Measurements from ENCODE around the gene AP2A1. TPM values are rescaled to one million over a fixed set of nuclear protein-coding genes. Genes with fewer than 3 reads are reported as not detected.

Gene AP2A1
- total and polyA plus RNA-seq, 4 donors = 31.5 to 87.2 (median 54.4) TPM

DNA sequence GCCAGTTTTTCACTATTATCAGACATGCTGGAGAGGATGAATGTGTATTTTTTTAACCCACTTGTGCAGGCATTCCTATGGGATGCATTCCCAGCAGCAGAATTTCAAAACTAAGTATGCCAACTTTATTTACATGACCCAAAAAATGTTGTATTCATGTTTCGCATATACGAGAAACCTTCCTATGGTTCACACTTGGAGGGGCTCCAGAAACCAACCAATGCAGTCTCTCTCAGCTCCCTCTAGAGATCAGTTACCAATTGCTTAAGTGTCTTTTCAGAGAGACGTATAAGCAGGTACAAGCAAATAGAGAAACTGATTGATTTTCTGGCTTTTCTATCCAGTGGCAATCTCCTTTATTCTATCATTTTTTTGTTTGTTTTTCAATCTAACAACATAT is 78.6 kb downstream of the AP2A1 start:
- DNase-seq (peak in 2 of 3 donors; percentile 29 to 54), ATAC-seq (ENCODE audit: insufficient read depth, low FRiP score) (no peak)
- Histone ChIP-seq H3K4me3 (no peak overlapping the region), H3K27me3 (ENCODE audit: control insufficient read depth in 3 of 3, insufficient read depth in 3 of 3, low read length in 2 of 3) (no peaks in the 10 kb centered on the region), H3K36me3 (ENCODE audit: control insufficient read depth in 4 of 4, insufficient read depth in 4 of 4, low read length in 4 of 4) (peaks cover 0 to 17% (median 4%) of the 10 kb centered on the region in 4 donors), H3K4me1 (ENCODE audit: control insufficient read depth in 5 of 5, insufficient read depth in 5 of 5, low read length in 5 of 5) (peaks cover 0 to 4% (median 0%) of the 10 kb centered on the region in 5 donors), H3K9ac (ENCODE audit: insufficient read depth in 1 of 2, low read length in 2 of 2) (no peak overlapping the region), H3K27ac (ENCODE audit: low read depth in 1 of 2, low read length in 1 of 2) (no peak overlapping the region), H3K9me3 (ENCODE audit: control insufficient read depth in 4 of 4, insufficient read depth in 3 of 4, low read length in 3 of 4) (peaks cover 0 to 8% (median under 1%) of the 10 kb centered on the region in 4 donors)
- no peak for TF ChIP-seq CTCF (IDR thresholded peaks at IDR 0.05; ENCODE audit: control extremely low read depth, extremely low read depth)
- 53 to 66% methylated on average over 3 of the region's 3 CpGs for WGBS, 2 donors

DNA sequence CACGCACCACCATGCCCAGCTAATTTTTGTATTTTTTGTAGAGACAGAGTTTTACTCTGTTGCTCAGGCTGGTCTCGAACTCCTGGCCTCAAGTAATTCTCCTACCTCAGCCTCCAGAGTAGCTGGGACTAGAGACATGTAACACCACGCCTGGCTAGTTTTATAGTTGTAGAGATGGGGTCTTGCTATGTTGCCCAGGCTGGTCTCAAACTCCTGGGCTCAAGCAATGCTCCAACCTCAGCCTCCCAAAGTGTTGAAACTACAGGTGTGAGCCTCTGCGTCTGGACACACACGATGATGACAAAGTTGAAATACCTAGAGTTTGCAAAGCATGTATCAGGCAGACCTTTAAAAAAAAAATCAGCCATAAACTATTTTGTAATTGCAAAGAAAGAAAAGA is 79.6 kb downstream of the AP2A1 start:
- TF ChIP-seq CTCF (IDR thresholded peaks at IDR 0.05; ENCODE audit: control extremely low read depth, extremely low read depth) = no peak
- Histone ChIP-seq H3K4me1 (ENCODE audit: control insufficient read depth in 5 of 5, insufficient read depth in 5 of 5, low read length in 5 of 5) (peaks cover 0 to 4% (median 0%) of the 10 kb centered on the region in 5 donors), H3K27me3 (ENCODE audit: control insufficient read depth in 3 of 3, insufficient read depth in 3 of 3, low read length in 2 of 3) (no peaks in the 10 kb centered on the region), H3K36me3 (ENCODE audit: control insufficient read depth in 4 of 4, insufficient read depth in 4 of 4, low read length in 4 of 4) (peaks cover 0 to 11% (median 0%) of the 10 kb centered on the region in 4 donors), H3K4me3 (no peak overlapping the region), H3K9ac (ENCODE audit: insufficient read depth in 1 of 2, low read length in 2 of 2) (no peak overlapping the region), H3K27ac (ENCODE audit: low read depth in 1 of 2, low read length in 1 of 2) (no peak overlapping the region), H3K9me3 (ENCODE audit: control insufficient read depth in 4 of 4, insufficient read depth in 3 of 4, low read length in 3 of 4) (peaks cover 0 to 8% (median under 1%) of the 10 kb centered on the region in 4 donors)
- no peak for ATAC-seq (ENCODE audit: insufficient read depth, low FRiP score)
- no peak for DNase-seq
- whole genome bisulfite sequencing, 2 donors = 85 to 86% methylated on average over 5 of the region's 5 CpGs

DNA sequence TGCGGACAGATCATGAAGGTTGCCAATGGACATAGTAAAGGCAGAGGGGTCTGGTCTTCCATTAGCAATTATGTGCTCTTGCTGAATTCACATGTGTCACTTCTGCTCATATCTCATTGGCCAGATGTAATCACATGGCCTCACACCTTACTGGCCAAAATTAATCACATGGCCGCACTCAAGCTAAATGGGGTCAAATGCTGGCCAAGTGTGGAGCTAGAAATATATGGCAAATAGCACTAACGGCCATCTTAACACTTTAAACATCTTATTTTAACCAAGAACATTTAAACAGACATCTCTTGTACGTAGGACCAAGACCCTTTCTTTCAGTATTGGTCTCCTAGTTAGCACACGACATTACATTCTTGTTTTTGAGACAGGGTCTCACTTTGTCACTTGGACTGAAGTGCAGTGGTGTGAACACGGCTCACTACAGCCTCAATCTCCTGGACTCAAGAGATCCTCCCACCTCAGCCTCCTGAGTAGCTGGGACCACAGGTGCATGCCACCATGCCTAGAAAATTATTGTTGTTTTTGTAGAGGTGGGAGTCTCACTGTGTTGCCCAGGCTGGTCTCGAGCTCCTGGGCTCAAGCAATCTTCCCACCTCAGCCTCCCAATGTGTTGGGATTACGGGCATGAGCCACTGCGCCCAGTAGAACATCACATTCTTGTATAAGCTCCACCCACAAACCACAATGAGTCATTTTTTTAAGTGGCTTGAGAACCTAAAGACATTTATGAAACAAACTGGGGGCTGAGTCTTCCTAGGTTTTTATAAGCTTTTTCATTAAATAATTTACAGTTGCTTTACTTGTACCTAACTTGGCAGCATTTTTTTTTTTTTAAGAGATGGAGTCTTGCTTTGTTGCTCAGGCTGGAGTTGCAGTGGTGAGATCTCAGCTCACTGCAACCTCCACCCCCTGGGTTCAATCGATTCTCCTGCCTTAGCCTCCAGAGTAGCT is 81.2 kb downstream of the AP2A1 start:
- no peak overlapping the region for H3K4me3 ChIP-seq
- H3K4me1 ChIP-seq (ENCODE audit: control insufficient read depth in 5 of 5, insufficient read depth in 5 of 5, low read length in 5 of 5) = peaks cover 0 to 12% (median 9%) of the 10 kb centered on the region in 5 donors
- peak overlapping the region in 1 of 2 donors; percentile 31 for H3K27ac ChIP-seq (ENCODE audit: low read depth in 1 of 2, low read length in 1 of 2)
- whole genome bisulfite sequencing, 2 donors = 77 to 78% methylated on average over 10 of the region's 10 CpGs
- DNase-seq = no peak
- peaks cover 0 to 16% (median 0%) of the 10 kb centered on the region in 4 donors for H3K36me3 ChIP-seq (ENCODE audit: control insufficient read depth in 4 of 4, insufficient read depth in 4 of 4, low read length in 4 of 4)
- H3K9ac ChIP-seq (ENCODE audit: insufficient read depth in 1 of 2, low read length in 2 of 2) = no peak overlapping the region
- peaks cover 0 to 8% (median under 1%) of the 10 kb centered on the region in 4 donors for H3K9me3 ChIP-seq (ENCODE audit: control insufficient read depth in 4 of 4, insufficient read depth in 3 of 4, low read length in 3 of 4)
- ATAC-seq (ENCODE audit: insufficient read depth, low FRiP score) = no peak
- H3K27me3 ChIP-seq (ENCODE audit: control insufficient read depth in 3 of 3, insufficient read depth in 3 of 3, low read length in 2 of 3) = no peaks in the 10 kb centered on the region
- TF ChIP-seq CTCF (IDR thresholded peaks at IDR 0.05; ENCODE audit: control extremely low read depth, extremely low read depth) = no peak
